ENCODE measurements around the gene SPDYE17.
"Not testable (repeated sequence)": the region's sequence is repeated elsewhere in the genome, so short reads cannot be mapped to it uniquely, and the experiment has no call there.

DNA sequence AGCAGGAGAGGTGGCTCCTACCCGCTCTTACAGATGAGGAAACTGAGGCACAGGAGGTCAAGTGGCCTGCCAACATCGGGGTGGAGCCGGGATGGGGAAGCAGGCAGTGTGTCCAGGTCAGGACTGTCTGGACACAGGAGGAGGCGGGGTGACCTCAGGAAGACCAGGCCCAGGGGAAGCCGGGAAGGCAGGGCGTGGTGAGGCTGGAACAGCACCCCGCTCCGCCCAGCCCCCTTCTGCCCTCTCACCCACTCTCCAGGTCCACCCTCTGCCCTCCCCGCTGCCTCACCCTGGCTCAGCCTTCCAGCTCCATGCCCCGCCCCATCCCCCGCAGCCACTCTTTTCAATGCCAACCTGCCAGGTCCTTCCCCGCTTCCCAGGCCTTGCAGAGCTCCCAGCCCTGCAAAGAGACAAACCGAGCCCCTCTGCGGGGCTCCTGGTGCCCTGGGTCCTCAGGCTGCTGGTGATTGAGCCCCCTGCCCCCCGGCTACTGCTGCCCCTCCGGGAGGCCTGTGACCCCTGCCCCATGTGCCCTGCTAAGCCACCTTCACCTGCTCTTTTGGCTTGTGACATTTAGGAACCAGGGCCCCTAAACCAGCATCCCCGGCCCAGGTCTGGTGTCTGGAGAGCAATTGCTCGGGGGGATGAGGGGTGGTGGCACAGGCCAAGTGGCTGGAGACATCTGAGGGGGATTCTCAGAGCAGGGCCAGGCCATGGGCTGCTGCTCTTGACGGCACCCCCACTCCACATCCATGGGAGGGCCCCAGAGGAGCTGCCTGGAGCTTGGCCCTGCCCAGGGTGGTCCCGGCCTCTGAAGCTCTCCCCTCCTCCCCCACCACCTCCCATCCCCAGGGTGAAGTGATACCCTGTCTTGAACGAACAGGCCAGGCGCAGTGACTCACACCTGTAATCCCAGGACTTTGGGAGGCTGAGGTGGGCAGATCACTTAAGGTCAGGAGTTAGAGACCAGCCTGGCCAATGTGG lies 25.7 kb downstream of the SPDYE17 start:
- TF ChIP-seq CTCF (conservative IDR thresholded peaks at IDR 0.05; ENCODE audit: low read depth, low read length); EZH2 (IDR thresholded peaks at IDR 0.05; ENCODE audit: borderline replicate concordance, low read depth, low read length, poor library complexity, severe bottlenecking): not testable (repeated sequence)

All from A673 (cell line).